GM21367 (cell line): ENCODE measurements around the gene ITPR3.

Experiments used
- ATAC-seq: cut with Tn5 transposase; IDR thresholded peaks from one replicate; pipeline ENCODE4 v1.9.1; 2021; ENCODE audit not compliant: unreplicated experiment

ITPR3 gene

DNA sequence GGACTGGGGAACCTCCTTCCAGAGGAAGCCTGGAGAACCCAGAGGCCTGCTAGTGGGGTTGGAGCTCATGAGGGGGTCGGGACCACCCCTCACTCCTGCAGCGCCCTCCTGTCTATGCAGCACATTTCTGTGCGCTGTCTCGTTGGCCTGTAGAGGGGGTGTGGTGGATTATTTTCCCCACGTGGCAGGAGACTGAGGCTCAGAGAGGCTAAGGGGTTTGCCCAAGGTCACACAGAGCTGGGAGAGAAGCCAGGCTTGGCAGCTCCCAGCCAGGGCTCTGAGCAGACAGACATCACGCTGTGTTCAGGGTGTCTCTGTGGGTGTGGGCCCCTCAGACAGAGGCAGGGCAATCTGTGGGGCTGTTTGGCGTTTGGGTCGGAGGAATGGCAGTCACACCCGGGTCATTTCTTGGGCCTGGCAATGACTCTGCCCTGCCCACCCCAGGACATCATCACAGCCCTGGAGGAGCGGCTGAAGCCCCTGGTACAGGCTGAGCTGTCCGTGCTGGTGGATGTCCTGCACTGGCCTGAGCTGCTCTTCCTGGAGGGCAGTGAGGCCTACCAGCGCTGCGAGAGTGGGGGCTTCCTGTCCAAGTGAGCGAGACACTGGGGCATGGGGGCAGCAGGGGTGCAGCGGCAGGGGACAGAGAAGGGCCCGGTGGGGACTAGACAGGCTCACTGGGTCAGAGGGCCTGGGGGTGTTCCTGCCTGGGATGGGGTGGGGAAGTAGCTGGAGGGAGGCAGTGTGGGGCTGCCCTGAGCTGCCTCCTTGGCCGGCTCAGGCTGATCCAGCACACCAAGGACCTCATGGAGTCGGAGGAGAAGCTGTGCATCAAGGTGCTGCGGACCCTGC lies 62.7 kb downstream of the ITPR3 start:
- ATAC-seq = no peak

DNA sequence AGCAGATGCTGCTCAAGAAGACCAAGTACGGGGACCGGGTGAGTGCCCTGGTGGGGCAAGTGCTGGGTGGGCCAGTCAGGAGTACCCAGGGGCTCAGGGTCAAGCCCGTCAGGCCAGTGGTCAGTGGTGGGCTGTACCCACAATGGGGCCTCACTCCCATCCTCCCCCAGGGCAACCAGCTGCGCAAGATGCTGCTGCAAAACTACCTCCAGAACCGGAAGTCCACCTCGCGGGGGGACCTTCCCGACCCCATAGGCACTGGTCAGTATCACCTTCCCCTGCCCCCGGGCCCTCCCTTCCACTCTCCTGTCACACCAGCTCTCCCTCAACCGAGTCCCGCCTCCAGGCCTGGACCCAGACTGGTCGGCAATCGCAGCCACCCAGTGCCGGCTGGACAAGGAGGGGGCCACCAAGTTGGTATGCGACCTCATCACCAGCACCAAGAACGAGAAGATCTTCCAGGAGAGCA lies 63.3 kb downstream of the ITPR3 start:
- ATAC-seq = no peak

- ATAC-seq = no peak
Measured at GRCh38 chr6:33684983-33685382, 63.9 kb downstream of the ITPR3 start.

DNA sequence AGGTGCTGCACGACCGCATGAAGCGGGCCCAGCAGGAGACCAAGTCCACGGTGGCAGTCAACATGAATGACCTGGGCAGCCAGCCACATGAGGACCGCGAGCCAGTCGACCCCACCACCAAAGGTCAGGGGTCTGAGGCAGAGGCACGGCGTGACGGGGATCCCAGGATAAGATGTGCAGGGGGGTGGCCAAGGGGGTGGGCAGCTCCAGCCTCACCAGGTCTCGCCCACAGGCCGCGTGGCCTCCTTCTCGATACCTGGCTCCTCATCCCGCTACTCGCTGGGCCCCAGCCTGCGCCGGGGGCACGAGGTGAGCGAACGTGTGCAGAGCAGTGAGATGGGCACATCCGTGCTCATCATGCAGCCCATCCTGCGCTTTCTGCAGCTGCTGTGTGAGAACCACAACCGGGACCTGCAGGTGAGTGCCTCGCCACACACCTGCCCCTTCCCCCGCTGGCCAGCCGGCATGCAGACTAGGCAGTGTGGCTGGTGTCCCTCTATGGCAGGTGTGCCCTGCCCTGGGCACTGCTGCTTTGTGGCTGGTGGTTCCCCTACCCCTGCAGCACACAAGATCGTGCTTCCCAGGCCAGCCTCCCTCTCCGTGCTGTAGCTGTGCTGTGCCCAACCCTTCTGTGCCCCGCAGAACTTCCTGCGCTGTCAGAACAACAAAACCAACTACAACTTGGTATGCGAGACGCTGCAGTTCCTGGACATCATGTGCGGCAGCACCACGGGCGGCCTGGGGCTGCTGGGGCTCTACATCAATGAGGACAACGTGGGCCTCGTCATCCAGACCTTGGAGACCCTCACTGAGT lies 64.5 kb downstream of the ITPR3 start:
- ATAC-seq = no peak

- no peak for ATAC-seq
Measured at GRCh38 chr6:33686225-33686924, 65.3 kb downstream of the ITPR3 start.

- ATAC-seq = no peak
Measured at GRCh38 chr6:33686981-33687975, 66.2 kb downstream of the ITPR3 start.

DNA sequence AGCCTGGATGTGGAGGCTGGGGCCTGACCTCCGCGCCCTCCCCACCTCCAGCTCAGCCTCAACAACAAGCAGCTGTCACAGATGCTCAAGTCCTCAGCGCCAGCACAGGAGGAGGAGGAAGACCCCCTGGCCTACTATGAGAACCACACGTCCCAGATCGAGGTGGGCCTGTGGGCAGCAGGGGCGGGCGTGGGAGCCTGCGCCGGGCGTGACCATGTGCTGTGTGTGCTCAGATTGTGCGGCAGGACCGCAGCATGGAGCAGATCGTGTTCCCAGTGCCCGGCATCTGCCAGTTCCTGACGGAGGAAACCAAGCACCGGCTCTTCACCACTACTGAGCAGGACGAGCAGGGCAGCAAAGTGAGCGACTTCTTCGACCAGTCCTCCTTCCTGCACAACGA lies 66.9 kb downstream of the ITPR3 start:
- ATAC-seq = no peak

- ATAC-seq = no peak
Measured at GRCh38 chr6:33688451-33689147, 67.5 kb downstream of the ITPR3 start.

- no peak for ATAC-seq
Measured at GRCh38 chr6:33689148-33689494, 68.0 kb downstream of the ITPR3 start.

DNA sequence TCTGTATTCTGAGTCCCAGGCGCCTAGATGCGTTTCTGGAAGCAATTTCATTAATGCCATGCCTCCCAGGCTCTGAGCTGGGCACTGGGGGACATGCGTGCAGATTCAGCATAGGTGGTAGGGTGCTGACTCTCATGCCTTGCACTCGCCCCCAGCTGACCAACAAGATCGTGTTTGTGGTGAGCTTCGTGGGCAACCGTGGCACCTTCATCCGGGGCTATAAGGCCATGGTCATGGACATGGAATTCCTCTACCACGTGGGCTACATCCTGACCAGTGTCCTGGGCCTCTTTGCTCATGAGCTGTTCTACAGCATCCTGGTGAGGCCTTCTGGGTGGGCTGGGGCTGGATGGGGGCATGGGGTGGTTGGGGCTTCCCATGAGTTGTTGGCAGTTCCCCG lies 68.8 kb downstream of the ITPR3 start:
- ATAC-seq = no peak

DNA sequence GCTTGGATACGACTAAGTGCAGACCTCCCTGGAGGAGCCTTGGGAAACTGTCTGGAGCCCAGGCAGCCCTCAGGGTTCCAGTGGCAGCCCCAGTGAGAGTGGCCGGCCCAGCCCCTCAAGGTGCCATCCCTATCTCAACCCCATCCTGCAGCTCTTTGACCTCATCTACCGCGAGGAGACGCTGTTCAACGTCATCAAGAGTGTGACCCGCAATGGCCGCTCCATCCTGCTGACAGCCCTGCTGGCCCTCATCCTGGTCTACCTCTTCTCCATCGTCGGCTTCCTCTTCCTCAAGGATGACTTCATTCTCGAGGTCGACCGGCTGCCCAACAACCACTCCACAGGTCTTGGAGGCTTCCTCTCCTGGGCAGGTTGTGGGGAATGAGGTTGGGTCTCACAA lies 69.6 kb downstream of the ITPR3 start:
- no peak for ATAC-seq

DNA sequence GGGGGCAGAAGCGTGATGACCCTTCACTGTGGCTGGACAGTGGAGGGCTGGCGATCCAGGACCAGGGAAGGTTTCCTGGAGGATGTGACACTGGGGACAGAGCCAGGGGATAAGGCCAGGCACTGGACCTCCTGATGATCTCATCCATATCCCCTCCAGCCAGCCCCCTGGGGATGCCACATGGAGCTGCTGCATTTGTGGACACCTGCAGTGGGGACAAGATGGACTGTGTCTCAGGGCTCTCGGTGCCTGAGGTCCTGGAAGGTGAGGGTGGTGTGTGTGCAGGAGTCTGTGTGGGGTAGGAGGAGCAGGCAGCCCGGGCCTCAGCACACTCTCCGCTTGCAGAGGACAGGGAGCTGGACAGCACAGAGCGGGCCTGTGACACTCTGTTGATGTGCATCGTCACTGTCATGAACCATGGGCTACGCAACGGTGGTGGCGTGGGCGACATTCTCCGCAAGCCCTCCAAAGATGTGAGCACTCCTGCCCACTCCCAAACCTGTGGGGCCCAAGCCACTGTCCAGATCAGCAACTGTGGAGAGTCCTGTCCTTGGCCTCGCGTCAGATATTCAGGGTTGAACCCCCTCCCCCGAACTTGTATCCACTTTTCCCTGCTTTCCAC lies 70.4 kb downstream of the ITPR3 start:
- ATAC-seq = no peak

DNA sequence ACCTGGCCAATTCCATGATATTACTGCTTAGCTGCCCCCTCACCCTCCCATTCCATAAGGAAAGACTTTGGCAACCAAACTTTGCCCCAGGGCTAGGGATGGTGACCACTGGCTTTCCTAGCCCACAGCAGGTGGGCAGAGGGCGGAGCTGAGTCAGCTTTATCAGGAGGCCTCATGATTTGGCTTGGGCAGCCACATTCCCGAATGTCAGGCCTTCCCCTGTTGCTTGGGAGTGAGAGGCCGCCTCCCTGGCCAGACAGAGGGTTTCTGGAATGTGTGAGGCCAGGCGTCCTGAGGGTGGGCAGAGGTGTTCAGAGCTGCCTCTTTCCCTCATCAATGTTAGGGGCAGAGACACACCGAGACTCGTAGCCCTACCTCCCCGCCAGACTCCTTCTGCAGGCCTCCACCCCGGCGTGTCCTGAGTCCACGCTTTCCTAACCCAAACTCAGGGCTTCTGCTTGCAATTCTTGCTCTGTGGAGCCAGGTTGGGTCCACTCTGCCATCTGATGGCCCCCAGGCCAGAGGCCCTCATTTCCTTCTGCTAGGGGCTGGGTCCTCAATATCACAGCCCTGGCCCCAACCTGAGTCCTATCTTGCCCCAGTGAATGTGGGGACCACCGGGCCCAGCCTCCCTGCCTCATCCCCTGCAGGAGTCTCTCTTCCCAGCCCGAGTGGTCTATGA lies 71.1 kb downstream of the ITPR3 start:
- ATAC-seq = no peak

- no peak for ATAC-seq
Measured at GRCh38 chr6:33692760-33693158, 71.6 kb downstream of the ITPR3 start.

- no peak for ATAC-seq
Measured at GRCh38 chr6:33693186-33694105, 72.3 kb downstream of the ITPR3 start.

GRCh38 chr6:33694401-33694931 lies 73.3 kb downstream of the ITPR3 start:
- ATAC-seq = no peak

GRCh38 chr6:33694977-33695376 lies 73.9 kb downstream of the ITPR3 start:
- ATAC-seq = no peak
